HEK293T (cell line): ENCODE data around the gene TNFAIP8L1.

ENCODE experiments used
- BHLHE40 ChIP-seq: fragments of 450-650 bp; IDR thresholded peaks from 2 replicates; pipeline ENCODE4 v1.6.1; 2016; ENCODE audit warnings: mild to moderate bottlenecking, moderate library complexity, borderline replicate concordance
- ELF4 ChIP-seq: fragments of 450-650 bp; IDR thresholded peaks from 2 replicates; pipeline ENCODE4 v1.6.1; 2017; ENCODE audit warnings: antibody characterized with exemption
- FOXM1 ChIP-seq: fragments of 450-650 bp; IDR thresholded peaks from 2 replicates; pipeline ENCODE4 v1.6.1; 2017; ENCODE audit warnings: mild to moderate bottlenecking, borderline replicate concordance
- HDGF ChIP-seq: fragments of 450-650 bp; IDR thresholded peaks from 2 replicates; pipeline ENCODE4 v1.6.1; 2017; ENCODE audit warnings: antibody characterized with exemption, borderline replicate concordance
- NFRKB ChIP-seq: fragments of 450-650 bp; IDR thresholded peaks from 2 replicates; pipeline ENCODE4 v1.6.1; 2016; ENCODE audit warnings: mild to moderate bottlenecking, moderate library complexity
- SP1 ChIP-seq: fragments of 450-650 bp; IDR thresholded peaks from 2 replicates; pipeline ENCODE4 v1.6.1; 2017
- SUZ12 ChIP-seq: fragments of 450-650 bp; IDR thresholded peaks from 2 replicates; pipeline ENCODE4 v1.6.1; 2016; ENCODE audit warnings: mild to moderate bottlenecking

DNA sequence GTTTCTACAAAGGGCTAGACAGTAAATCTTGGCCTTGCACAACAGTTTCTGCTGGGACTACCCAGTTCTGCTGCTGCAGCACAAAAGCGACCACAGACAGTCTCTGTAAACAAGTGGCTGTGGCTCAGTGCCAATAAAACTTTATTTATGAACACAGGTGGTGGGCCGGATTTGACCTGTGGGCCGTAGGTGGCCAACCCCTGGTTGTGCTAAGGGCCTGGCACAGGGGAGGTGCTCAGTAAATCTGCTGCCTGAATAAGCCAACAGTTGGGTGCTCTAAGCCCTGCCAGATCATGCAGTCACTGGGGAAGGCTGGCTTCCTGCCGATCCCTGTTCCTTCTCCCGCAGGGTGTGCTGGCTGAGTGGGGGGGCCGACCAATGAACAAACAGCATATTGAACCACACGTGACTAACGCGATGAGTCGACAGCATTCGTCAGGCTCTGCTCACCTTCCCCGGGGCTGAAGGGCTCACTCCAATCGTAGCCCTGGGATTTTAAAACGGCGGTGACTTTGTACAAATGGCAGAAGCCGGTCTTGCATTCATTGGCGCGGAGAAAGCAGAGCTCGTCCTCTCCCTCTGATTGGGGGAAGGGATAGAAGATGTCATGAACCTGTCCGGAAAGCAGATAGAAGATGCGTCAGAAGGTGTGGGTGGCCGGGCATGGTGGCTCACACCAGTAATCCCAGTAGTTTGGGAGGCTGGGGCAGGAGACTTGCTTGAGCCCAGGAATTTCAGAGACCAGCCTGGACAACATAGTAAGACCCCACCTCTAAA, 55.1 kb downstream of the TNFAIP8L1 start:
- TF ChIP-seq NFRKB = no peak
- TF ChIP-seq ELF4 = no peak
- TF ChIP-seq SP1 = no peak
- no peak for TF ChIP-seq BHLHE40
- TF ChIP-seq SUZ12 = no peak
- no peak for TF ChIP-seq HDGF
- TF ChIP-seq FOXM1 = no peak
